Measurements from ENCODE around the gene EVC2.

GRCh38 chr4:5750052-5750945 is 41.9 kb upstream of the EVC2 start:
- TF ChIP-seq EZH2 (IDR thresholded peaks at IDR 0.05; ENCODE audit: insufficient read depth, poor library complexity, severe bottlenecking), result no peak
- TF ChIP-seq EZH2phosphoT487 (IDR thresholded peaks at IDR 0.05; ENCODE audit: insufficient read depth, low read depth), result no peak

Data from GM23248 (cell line).